Stimulated activated naive CD8-positive, alpha-beta T cell treated with anti-CD3 and anti-CD28 coated beads, Interleukin-15, Interleukin-2, amounts not matched to agents 100 U/mL and 50 U/mL, for 24 hours (primary cell): ENCODE results near the gene FRMD4A.
"Not testable (repeated sequence)": the region's sequence is repeated elsewhere in the genome, so short reads cannot be mapped to it uniquely, and the experiment has no call there.

Experiments used
- ATAC-seq: fragments of 150-1000 bp; cut with Tn5 transposase; one replicate; pipeline ENCODE4 v1.10.0; 2021
- DNase-seq: peaks from one replicate; pipeline ENCODE4 v3.0.0; 2021

The FRMD4A gene

DNA sequence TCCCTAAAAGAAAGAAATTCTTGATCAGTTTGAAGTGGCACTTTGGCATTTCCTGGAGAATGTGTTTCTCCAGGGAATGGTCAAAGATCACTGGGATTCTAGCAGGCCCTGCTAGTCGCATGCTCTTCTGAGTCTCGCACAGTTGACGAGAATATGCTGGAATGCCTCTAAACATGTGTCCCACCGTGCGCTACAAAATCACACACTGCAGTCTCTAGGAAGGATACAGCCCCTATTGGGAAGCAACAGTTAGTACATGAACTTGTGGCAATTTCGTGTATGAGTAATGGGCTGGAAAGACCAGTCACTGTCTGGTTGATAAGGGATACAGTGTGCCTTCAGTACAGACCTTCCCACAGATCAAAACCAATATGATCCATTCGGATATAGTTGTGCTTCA lies 486.1 kb downstream of the FRMD4A start:
- DNase-seq (no peak), ATAC-seq (no peak)

DNA sequence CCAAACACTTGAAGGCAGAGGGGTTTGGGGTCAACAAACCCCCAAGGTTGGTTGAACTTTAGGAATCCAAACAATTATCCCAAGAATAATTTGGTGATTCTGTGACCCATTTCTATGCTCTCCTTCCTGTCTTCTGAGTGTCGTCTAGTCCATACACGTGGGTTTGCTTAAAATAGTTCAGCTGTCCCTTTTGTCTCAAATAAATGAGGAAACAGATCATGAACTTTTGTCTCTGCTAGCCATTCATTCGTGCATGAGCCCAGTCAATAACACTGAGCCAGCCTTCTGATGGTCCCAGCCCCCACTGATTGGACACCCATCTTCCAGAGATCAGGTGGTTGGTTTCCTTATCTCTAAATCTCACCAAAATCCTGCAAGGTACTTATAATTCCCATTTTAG lies 488.6 kb downstream of the FRMD4A start:
- ATAC-seq = no peak

DNA sequence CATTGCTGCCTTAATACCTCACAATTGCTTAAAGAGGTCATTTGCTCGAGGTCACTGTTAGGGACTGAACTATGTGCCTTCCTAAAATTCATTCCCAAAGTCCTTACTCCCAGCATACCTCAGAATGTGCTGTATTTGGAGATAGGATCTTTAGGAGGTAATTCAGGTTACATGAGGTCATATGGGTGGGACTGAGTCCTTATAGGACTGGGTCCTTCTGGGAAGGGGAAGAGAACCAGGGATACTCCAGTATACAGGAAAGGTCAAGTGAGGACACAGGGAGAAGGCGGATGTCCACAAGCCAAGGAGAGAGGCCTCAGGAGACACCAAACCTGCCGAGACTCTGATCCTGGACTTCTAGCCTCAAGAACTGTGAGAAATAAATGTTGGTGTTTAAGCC lies 490.7 kb downstream of the FRMD4A start:
- no peak for ATAC-seq
- DNase-seq = no peak

More for the DNA sequence above, 488.6 kb downstream of the FRMD4A start:
- DNase-seq = no peak

GRCh38 chr10:13839430-13839990 lies 491.2 kb downstream of the FRMD4A start:
- DNase-seq (no peak), ATAC-seq (peak; percentile 32)

- ATAC-seq = no peak
- DNase-seq = no peak
Observed at GRCh38 chr10:13839030-13839429, 491.7 kb downstream of the FRMD4A start.

DNA sequence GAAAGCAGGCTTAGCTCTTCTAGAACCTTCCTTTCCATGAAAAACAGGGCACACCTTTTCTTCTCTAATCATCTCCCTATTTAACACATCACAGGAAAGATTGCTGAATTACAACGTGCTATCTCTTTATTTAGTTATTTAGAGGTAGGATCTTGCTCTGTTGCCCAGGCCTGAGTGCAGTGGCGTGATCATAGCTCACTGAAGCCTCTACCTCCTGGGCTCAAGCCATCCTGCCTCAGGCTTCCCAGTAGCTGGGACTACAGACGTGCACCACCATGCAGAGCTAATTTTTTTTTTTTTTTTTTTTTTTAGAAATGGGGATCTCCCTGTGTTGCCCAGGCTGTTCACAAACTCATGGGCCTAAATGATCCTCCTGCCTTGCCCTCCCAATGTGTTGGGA lies 492.8 kb downstream of the FRMD4A start:
- DNase-seq = no peak
- ATAC-seq = no peak

GRCh38 chr10:13834581-13835286 lies 496.0 kb downstream of the FRMD4A start:
- ATAC-seq (no peak), DNase-seq (no peak)

- ATAC-seq (no peak), DNase-seq (no peak)
Observed at GRCh38 chr10:13831711-13832141, 499.0 kb downstream of the FRMD4A start.

DNA sequence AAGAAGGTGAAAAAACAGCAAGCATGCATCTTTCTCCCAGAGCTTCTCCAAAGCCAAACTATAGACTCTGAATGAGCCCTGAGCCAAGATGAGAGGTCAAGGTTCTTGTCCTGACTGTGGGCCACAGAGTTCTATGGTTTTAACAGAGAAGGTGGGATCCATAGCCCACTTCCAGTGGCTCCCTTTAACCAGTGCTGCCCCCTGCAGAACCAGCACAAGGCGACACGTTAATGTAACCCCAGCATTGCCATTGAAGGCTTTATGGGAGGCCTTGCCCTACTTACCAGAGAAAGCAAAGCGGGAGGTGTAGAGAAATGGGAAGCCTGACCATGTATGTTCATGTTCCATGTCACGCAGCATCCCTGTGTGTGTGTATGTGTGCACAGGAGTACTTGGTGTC lies 500.3 kb downstream of the FRMD4A start:
- DNase-seq (no peak), ATAC-seq (no peak)

GRCh38 chr10:13829790-13830189 lies 500.9 kb downstream of the FRMD4A start:
- ATAC-seq (no peak), DNase-seq (no peak)

- DNase-seq, ATAC-seq: not testable (repeated sequence)
Observed at GRCh38 chr10:13828284-13828683, 502.4 kb downstream of the FRMD4A start.

DNA sequence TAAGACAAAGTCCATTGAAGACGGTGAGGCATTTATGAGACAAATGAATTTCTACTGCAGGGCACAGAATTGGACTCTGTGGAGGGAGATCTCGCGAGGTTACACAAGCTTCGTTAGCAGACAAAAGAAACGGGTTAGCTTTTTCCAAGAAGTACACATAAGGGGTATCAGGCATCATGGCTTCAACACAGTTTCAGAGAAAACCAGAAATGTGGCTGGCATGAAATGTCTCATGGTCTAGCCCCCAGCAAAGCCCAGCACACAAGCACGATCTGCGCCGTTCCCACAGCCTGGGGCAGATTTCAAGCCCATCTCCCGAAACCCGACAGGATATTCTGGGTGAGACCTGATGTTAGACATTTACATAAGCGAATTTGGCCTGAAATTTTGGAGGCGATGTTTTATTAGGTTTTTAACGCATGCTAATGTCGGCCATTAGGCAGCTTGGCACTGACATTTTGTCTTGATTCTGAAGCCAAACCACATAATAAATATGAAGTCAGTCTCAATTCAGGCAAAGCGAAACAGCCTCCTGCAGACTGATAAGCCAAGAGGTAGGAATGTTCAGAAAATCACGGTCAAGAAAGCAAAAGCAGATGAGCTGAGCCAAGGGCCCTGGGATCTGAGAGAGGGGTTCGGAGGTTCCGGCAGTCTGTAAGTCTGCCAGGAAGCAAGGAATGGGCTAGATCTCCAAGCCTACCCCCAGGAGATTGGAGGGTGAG lies 503.5 kb downstream of the FRMD4A start:
- DNase-seq = no peak
- ATAC-seq = no peak

- ATAC-seq (no peak), DNase-seq (no peak)
Observed at GRCh38 chr10:13823709-13824405, 506.9 kb downstream of the FRMD4A start.

DNA sequence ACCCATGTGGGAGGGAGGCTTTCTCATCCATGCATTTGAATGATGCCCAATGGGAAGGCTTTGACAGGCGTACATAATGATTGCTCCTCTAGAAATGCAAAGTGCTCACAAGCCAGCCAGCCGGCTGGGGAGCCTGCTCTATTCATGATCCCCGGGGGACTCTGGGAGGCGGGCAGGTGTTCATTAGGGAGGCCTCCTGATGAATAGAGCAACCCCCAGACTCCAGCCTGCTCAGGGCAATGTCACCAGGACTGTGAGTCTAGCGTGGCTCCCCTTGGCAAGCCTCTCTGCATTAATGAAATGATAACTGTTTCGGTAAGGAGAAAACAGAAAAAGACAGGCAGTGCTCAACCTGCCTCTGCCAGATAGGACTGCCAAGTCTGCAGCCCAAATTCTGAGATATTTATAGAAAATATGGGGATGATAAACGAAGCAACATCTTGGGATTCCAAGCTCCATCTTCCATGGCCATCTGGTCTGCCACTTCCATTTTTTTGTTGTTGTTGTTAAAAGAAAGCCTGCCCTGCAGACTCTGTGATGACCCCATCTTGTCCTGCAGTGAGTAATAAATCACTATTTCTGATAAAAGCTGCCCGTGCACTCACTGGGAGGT lies 507.5 kb downstream of the FRMD4A start:
- DNase-seq = no peak
- no peak for ATAC-seq

GRCh38 chr10:13822490-13822889 lies 508.2 kb downstream of the FRMD4A start:
- no peak for DNase-seq
- no peak for ATAC-seq

GRCh38 chr10:13820964-13821337 lies 509.8 kb downstream of the FRMD4A start:
- DNase-seq (no peak), ATAC-seq (no peak)

DNA sequence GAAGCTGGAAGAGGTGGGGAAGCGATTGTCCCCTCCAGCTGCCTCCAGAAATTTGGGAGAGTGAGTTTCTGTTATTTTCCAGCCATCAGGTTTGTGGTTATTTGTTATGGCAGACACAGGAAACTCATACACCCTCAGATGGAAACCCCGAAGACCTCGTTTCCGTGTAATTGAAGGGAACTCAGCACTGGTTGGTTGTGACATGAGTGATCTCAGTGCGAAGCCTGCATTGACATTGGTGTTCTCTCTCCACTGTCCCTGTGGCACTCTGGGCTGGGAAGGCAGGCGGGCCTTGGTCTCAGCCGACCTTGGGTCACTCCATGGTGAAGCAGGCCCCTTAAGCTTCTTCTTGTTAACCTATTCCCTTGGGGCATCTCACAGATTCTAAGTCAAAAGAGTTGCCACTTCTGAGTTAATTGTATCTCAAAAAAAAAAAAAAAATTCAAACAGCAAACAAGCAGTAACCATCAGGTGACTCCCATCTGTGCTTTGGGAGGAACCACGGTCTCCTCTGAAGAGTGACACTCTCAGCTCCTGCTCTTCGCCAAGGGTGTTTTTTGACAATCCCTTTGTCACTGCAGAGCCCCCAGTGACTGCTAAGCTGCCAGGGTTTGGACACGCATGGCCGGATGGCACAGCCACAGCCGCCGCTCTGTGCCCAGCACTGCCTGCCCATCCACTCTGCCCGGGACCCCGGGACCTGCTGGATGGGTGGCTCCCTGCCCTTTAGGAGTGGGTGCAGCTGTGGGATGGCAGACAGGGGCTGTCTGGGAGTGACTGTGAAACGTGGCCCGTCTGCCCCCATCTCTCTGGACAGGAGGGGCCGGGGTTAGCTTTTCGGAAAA lies 510.4 kb downstream of the FRMD4A start:
- peak; percentile 61 for ATAC-seq
- no peak for DNase-seq

DNA sequence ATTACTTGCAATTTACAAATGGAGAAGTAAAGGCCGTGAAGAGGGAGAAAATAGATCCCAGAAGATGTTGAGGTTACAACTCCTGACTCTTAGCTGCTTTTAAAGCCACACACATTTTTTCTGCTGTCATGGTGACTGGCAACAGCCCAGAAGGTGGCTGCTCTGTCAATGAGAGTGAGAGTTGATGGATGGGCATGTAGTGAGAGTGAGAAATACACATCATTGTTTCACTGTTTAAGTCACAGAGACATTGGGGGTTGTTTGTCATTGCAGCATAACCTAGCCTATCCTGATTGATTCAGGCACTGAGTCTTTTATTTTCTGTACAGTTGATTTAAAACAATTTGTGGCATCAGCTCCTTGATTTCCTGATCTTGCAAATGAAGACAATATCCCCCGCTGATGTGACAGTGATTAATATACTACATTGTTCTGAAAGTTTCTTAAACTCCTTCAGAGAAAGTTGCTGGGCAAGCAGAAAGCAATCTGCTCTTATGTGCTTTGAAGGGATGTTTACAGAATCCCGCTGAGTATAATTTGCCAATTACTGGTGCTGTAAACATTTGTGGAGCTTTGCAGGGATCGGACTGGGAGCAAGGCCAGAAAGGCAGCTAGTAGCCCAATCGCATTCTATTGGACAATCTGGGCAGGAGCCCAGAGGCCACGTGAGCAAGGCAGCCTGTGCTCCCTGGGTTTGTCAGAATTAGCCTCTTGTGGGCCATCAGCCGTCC lies 514.4 kb downstream of the FRMD4A start:
- DNase-seq (no peak), ATAC-seq (no peak)

DNA sequence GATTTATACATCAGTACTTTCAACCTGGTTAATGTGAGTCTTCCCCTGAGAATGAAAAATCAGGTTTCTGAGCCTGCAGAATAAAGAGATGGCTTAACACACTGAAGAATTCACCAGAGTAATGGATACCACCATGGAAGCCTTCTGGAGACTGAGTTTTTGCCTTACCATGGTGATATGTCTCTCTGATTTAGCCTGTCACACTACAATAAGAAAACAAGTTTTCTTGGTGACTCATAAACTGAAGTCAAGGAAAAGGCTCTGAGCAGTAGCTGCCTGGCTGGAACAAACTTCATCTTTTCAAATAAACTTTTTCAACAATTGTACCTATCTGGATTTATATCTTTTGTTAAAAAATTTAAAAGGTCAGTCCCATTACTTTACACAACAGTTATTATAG lies 515.0 kb downstream of the FRMD4A start:
- ATAC-seq = no peak
- no peak for DNase-seq

- ATAC-seq (no peak), DNase-seq (no peak)
Observed at GRCh38 chr10:13813550-13813949, 517.2 kb downstream of the FRMD4A start.

DNA sequence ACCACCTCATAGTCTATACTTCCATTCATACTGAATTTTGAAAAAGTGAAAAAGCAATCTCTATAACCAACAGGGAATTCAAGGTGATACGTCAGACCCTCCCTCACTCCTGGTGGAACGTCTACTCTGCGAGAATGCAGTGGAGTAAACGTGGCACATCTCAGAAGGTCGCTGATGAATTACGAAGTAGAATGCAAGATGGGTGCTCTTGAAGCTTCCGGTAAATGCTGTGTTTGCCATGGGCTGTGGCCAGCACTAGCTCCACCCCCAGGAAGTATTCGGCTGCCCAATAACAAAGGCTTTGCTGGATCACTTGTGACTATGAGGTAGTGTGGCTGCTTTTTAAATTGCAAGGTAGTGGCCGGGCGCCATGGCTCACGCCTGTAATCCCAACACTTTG lies 517.9 kb downstream of the FRMD4A start:
- DNase-seq = no peak
- ATAC-seq = no peak
